Stromal cell of bone marrow (primary cell): Measurements from ENCODE around the gene CCDC97.
A peak's percentile ranks its signal among the peaks of the same experiment; 100 is the strongest.

ENCODE experiments used
- DNase-seq: peaks from one replicate; pipeline ENCODE4 v3.0.0-alpha.2; 2012; ENCODE audit warnings: low read depth

CCDC97 gene

DNA sequence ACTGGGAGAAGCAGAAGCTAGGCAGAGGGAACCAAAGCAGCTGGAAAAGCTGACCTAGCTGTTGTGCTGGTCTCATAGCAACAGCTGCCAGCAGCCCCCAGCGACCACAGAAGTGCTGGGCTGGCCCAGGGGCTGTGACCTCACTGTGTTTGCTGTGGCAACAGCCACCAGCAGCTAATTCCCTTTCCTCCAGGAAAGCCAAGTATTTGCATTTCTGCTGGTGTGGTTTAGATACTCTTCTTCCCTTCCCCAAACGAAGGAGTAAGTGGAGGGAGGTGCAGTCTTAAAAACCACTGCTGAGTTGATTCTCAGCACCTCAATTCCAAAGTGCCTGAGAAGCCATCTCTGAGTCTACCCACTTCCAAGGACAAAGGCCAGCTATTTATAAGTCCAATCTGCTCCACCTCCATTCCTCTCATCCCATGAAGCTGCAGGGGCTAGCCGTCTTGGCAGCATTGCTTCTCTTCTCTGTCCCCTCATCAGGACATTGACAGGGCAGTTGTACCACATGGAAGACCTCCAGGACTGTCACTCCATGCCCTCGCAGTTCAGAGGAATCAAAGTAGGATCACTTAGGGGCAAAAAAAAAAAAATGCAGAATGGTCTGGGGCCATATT lies 11.5 kb upstream of the CCDC97 start:
- DNase-seq = peak; percentile 91

GRCh38 chr19:41299046-41299754 lies 10.8 kb upstream of the CCDC97 start:
- DNase-seq = no peak

GRCh38 chr19:41299755-41300089 lies 10.2 kb upstream of the CCDC97 start:
- peak; percentile 72 for DNase-seq

DNA sequence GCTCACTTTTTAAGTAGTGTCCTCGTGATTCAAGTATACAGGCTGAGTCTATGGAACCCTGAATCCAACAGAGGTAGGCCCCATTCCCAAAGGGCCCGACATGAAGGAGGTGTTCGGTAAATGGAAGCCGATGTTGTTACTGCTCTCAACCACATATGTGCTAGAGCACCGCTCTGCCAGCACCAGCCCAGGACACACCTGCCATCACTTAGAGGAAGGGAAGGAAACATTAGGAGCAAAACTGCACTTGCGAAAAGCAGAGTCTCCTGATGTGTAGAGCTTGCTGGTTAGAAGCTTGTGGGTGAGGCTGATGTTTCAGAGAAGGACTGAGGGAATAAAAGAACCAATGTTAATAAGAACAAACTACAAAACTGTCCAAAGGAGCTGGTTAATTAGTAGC lies 9.4 kb upstream of the CCDC97 start:
- DNase-seq = no peak

DNA sequence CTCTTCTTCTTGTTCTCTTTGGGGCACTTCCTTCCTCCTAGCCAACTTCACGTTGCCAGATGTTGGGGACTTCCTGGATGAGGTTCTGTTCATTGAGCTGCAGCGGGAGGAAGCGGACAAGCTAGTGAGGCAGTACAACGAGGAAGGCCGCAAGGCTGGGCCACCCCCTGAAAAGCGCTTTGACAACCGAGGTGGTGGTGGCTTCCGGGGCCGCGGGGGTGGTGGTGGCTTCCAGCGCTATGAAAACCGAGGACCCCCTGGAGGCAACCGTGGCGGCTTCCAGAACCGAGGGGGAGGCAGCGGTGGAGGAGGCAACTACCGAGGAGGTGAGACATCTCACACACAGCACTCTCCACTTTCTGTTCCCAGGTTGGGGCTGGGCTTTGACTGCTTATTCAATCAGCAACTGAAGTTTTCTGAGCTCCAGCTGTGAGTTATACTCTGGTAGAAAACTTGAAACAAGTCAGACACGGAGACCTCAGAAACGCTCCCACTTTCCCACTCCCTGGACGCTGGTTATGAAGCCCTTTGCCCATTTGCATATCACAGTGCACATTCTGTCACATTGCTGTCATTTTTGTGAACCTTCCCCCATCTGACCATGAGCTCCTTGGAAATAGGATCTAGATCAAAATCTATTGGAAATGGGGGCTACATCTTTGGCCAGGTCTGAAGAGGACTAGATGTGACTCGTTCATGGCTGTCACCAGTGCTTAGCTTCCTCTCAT lies 7.2 kb upstream of the CCDC97 start:
- no peak for DNase-seq

GRCh38 chr19:41303954-41304353 lies 6.0 kb upstream of the CCDC97 start:
- no peak for DNase-seq

DNA sequence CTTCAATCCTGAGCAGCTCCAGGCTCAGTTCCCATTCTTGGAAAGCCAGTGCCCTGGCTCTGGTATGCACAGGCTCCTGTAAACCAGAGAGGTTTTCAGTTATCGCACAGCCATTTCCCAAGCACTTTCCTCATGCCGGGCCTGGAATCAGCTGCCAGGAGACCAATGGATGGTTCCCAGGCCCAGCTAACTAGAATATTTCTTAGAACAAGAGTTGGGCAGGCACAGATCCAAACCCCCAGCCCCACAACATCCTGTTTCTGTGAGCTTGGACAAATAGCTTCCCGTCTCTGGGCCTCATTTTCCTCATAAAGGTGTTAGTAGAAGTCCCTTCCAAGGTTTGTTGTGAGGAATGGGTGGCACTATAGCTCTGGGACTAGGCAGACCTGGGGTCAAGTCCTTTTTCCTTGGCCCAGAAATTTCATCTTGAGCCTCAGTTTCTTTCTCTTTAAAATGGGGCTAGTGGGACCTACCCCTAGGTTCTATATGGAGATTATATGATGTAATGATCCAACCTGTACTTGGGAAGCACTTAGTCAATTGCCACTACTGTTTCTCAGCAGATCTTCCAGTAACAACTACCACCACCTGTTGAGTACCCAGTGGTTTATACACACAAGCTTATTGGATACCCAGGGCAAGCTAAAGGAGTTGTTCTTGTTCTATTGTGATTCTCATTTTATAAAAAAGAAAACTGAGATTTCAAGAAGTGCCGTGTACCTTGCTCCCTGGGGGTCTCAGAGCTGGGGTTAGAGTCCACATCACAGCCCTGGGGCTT lies 5.1 kb upstream of the CCDC97 start:
- no peak for DNase-seq

GRCh38 chr19:41305927-41306793 lies 3.8 kb upstream of the CCDC97 start:
- DNase-seq = no peak

DNA sequence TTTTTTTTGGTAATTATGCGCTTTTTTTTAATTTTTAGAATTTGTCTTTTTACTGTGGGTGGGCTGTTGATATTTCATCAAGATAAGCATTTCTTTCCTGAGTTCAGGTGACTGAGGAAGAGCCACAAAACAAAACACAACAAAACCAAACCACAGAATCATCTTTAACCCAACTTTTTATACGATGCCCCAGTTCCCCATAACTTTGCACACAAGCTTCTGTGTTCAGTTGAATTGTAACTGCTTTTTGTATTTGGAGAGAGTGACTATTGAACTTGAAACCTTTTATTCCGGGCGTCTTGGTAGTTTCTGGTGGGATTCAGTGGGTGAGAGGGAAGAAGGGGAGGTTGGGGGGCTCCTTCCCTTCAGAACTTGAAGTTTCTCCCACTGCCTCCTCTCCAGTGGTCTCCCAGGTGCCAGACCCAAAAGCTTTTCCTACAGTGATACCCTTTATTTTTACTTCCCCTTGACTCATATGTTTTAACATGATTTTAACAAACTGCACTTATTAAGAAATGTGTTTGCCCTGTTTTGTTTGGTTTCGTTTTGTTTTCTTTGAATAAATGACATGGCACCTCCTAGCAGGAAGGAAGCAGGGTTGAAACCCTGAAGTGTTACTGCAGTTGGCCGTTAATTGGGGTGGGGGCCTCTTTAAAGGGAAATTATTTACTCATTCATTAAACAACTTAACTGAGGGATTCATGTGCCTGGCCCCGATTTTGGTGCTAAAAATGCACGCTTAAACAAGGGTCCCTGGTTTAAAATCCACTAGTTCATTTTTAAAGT lies 2.7 kb upstream of the CCDC97 start:
- DNase-seq = no peak

GRCh38 chr19:41307954-41308449 lies 2.0 kb upstream of the CCDC97 start:
- DNase-seq = no peak

DNA sequence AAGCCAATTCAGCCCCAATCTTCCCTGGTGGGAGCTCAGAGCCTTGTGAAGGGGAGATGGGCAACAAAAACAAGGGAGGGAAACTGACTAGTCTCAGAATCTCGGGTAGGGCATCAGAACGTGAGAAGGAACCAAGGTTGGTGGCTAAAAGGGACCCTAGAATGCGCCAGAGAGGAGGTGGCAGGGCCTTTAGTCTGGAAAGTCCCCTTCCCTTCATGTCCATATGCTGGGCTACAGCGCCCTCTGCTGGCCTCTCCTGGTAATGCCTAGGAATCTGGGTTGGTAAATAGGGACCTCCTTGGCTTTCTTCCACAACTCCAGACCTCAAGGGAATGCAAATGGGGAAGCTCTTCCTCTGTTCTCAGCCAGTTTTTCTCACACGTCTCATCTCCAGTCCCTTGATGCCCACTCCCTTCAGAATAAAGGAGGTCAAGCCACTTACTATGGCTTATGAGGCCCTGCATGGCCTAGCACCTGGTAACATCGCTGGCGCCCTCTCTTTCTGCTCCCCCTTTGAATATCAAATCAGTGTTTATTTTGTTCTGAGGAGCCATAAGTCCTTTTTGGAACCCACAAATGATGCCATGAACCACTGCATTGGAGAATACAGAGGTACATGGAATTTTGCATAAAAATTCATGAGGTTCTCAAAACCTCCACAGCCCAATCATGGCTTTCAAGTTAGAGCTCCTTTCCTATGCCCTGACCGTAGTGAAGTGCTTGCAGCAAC lies 1.4 kb upstream of the CCDC97 start:
- peak; percentile 74 for DNase-seq

DNA sequence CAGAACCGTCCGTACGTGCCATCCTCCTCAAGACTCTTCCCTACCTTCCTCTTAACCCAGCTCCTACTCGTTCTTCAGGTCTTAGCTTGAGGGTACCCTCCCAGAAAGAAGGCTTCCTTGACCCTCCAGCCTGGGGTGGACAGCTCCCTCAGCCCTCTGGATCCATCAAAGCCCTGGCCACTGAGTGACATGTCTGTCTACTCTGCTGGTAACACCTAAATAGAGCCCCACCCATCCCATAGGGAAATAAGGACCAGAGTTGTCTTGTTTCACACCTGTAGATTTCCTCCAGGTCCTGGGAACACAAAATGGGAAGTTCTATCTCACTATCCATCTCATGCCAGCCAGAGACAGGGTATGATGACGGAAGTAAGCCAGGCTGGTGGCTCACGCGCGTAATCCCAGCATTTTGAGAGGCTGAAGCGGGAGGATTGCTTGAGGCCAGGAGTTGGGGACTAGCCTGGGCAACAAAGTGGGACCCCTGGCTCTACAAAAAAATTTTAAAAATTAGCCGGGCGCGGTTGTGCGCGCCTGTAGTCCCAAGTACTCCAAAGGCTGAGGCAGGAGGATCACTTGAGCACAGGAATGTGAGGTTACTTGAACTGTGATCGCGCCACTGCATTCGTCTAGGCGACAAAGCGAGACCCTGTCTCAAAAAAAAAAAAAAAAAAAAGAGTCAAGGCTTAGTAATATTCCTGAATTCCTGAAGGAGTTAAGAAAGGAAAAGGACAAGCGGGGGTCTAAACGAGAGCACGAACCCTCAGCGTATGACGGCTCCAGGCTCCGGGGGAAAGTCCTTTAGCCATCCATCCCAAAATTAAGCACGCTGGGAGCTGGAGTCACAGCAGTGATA lies 566 bp upstream of the CCDC97 start:
- DNase-seq = no peak

DNA sequence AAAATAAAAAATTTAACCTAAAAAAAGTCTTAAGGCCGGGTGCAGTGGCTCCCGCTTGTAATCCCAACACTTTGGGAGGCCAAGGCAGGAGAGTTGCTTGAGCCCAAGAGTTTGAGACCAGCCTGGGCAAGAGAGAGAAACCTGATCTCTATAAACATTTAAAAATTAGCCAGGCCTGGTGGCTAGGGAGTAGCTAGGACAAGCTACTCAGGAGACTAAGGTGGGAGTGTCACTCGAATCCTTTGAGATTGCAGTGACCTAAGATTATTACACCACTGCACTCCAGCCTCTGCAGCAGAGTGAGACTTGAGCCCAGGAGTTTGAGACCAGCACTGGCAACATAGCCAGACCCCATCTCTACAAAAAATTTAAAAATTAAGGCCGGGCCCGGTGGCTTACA lies 1.1 kb downstream of the CCDC97 start:
- no peak for DNase-seq

DNA sequence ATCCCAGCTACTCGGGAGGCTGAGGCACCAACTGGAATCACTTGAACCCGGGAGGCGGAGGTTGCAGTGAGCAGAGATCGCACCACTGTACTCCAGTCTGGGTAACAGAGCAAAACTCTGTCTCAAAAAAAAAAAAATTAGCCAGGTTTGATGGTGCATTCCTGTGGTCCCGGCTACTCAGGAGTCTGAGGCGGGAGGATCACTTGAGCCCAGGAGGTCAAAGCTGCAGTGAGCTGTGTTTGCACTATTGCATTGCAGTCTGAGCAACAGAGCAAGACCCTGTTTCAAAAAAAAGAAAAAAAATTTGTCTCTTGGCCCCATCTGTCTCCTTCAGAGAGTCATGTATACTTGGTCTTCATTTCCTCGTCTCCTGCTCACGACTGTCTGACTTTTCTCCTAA lies 1.6 kb downstream of the CCDC97 start:
- no peak for DNase-seq

- no peak for DNase-seq
Observed at GRCh38 chr19:41316306-41316920, 6.4 kb downstream of the CCDC97 start.

DNA sequence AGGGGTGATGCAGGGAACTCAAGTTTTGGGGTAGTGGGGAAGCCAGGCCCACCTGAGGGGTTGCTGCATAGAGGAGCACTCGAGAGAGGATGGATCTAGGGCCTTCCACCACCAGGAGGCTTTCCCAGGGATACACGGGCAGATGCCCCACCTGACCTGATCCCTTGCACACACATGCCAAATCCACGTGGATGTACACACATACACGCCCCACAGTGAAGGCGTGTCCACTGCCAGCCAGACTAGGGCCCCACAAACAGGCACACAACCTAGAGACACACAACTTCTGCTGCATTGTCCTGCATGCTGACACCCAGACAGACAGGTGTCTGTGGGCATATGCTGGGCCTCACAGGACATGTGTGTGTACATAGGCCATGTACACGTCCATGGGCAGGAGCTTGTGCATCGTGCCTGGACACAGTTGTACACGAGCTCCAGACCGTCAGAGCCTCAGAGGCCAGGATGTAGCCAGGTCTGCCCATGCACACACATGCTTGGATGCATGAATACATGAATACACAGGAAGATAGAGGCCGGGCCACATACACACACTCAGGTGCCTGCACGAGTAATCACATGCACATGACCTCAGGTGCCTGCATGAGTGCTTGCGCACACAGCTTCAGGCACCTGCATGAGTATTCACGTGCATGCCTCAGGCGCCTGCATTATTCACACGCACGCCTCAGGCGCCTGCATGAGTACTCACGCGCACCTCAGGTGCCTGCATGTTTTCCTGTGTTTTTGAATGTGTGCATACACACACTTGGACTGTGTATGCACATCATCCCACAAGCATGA lies 8.9 kb downstream of the CCDC97 start:
- DNase-seq = no peak

- no peak for DNase-seq
Observed at GRCh38 chr19:41319500-41320184, 9.7 kb downstream of the CCDC97 start.
